B cell (primary cell): ENCODE data around the gene CTNNA3.

ENCODE experiments used
- EZH2 ChIP-seq: IDR thresholded peaks from 2 replicates; pipeline ENCODE4 v1.6.1; 2012; ENCODE audit warnings: borderline replicate concordance, low read depth, mild to moderate bottlenecking, moderate library complexity, low read length; ENCODE audit not compliant: insufficient read depth, poor library complexity, severe bottlenecking
- TF ChIP-seq, protein P1 (sequence below): fragments of 200-600 bp; IDR thresholded peaks from one replicate; pipeline ENCODE4 v1.8.0; 2022; ENCODE audit warnings: antibody characterized with exemption, mild to moderate bottlenecking

DNA sequence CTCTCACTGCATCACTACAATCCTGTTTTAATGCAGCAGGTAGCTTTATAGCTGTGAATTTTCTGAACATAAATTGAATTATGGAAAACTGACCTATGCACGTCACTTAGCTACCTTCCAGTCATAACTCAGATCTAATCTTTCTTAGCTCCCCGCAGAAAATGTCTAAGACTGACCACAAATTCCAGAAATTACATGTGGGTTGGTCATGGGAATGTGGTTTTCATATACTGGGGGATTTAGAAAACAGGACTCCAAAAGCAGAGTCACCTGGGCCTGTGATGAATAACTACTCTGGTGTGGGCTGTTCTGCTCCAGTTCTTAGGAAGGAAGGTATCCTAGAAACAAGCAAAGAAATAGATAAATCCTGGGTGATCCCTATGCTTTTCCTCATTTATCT is 948.5 kb downstream of the CTNNA3 start:
- TF ChIP-seq EZH2, result no peak
- TF ChIP-seq, protein P1, sequence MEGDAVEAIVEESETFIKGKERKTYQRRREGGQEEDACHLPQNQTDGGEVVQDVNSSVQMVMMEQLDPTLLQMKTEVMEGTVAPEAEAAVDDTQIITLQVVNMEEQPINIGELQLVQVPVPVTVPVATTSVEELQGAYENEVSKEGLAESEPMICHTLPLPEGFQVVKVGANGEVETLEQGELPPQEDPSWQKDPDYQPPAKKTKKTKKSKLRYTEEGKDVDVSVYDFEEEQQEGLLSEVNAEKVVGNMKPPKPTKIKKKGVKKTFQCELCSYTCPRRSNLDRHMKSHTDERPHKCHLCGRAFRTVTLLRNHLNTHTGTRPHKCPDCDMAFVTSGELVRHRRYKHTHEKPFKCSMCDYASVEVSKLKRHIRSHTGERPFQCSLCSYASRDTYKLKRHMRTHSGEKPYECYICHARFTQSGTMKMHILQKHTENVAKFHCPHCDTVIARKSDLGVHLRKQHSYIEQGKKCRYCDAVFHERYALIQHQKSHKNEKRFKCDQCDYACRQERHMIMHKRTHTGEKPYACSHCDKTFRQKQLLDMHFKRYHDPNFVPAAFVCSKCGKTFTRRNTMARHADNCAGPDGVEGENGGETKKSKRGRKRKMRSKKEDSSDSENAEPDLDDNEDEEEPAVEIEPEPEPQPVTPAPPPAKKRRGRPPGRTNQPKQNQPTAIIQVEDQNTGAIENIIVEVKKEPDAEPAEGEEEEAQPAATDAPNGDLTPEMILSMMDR, result no peak
